ENCODE data around the gene AMFR.

DNA sequence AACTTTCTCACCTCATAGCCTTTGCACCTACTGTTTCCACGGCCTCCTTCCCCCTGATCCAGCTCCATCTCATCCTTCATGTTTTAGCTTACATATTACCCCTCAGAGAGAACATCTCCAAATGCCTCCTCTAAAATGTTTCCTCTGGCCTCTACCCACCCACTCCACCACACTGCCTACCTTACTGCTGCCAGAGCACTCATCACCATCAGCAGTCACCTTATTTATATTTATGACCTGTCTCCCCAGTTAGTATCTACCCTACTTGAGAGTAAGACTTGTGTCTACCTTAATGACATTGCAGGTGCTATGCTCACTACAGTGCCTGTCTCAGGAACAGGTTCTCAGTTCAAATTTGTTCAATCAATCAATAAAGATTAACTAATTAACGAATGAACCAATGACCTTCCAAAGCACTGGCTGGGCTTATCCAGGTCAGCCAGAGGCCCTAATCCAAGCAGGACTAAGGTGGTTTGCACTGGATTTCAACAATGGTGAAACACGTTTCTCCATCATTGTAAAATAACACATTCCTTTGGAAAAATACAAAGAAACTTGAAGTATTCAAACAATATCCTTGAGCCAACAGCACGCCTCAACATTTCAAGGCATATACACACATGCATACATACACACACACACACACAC, 41.1 kb downstream of the AMFR start:
- TF ChIP-seq EZH2 (IDR thresholded peaks at IDR 0.05; ENCODE audit: low read length) (no peak), CTCF (optimal IDR thresholded peaks at IDR 0.05 in 1 of 3, IDR thresholded peaks at IDR 0.05 in 1 of 3, conservative IDR thresholded peaks at IDR 0.05 in 1 of 3; ENCODE audit: extremely low read depth in 1 of 3, insufficient read depth in 2 of 3, low read length in 3 of 3) (no peak)

All from keratinocyte (primary cell).